B cell (primary cell): ENCODE results near the gene NAB2. TPM values are rescaled to one million over a fixed set of nuclear protein-coding genes. Genes with fewer than 3 reads are reported as not detected.

Source experiments
- ATAC-seq: fragments of 200-7000 bp; cut with Tn5 transposase; one replicate; pipeline ENCODE4 v1.10.0; 2021; ENCODE audit warnings: low read depth, mild to moderate bottlenecking, moderate number of reproducible peaks, moderate library complexity
- CTCF ChIA-PET: fragments of 350-600 bp; sonication (Branson Sonifier 250); formaldehyde crosslinking; loops from one replicate; lab custom pipeline; 2021; ENCODE audit warnings: antibody characterized with exemption, inconsistent platforms; lab: Charles Lee
- POLR2A ChIA-PET: fragments of 350-600 bp; sonication (Branson Sonifier 250); formaldehyde crosslinking; loops from one replicate; lab custom pipeline; 2021; ENCODE audit warnings: antibody characterized with exemption; lab: Charles Lee
- DNase-seq: peaks from one replicate; pipeline ENCODE4 v3.0.0; 2013
- H2AFZ ChIP-seq: 2 replicates; pipeline ENCODE4 v1.6.1; 2012; ENCODE audit warnings: mild to moderate bottlenecking, low read depth, low read length; ENCODE audit not compliant: insufficient read depth, poor library complexity, severe bottlenecking
- H3K27ac ChIP-seq, 2 donors: 1 replicate in 1 of 2; 2 replicates in 1 of 2; pipeline ENCODE4 v1.5.1; 2012 to 2013; ENCODE audit warnings: low read length in 2 of 2, mild to moderate bottlenecking in 2 of 2, moderate library complexity in 1 of 2
- H3K27me3 ChIP-seq, 4 experiments: fragments of 200-600 bp in 1 of 4; sonication (generic) in 1 of 4; replicated peaks in 1 of 4; 1 replicate in 2 of 4; 2 replicates in 2 of 4; pipeline versions ENCODE4 v1.6.1 to v1.7.0; 2013 to 2016; ENCODE audit warnings: low read length in 3 of 4, mild to moderate bottlenecking in 2 of 4, mixed read lengths in 1 of 4, moderate library complexity in 1 of 4; ENCODE audit not compliant: insufficient read depth in 4 of 4, control insufficient read depth in 3 of 4; ENCODE audit errors: control extremely low read depth in 1 of 4
- H3K36me3 ChIP-seq, 2 experiments: replicated peaks in 1 of 2; 1 replicate in 1 of 2; 2 replicates in 1 of 2; pipeline versions ENCODE4 v1.6.1 to v1.7.1; 2013; ENCODE audit warnings: low read length in 1 of 2; ENCODE audit not compliant: insufficient read depth in 2 of 2, control insufficient read depth in 1 of 2; ENCODE audit errors: control extremely low read depth in 1 of 2, extremely low read depth in 1 of 2
- H3K4me1 ChIP-seq, 2 donors: fragments of 200-600 bp in 1 of 2; sonication (generic) in 1 of 2; 1 replicate in 1 of 2; 2 replicates in 1 of 2; pipeline versions ENCODE4 v1.5.1 to v1.6.1; 2013 to 2017; ENCODE audit warnings: low read length in 2 of 2; ENCODE audit not compliant: control insufficient read depth in 2 of 2, insufficient read depth in 2 of 2
- H3K4me2 ChIP-seq: replicated peaks from 2 replicates; pipeline ENCODE3; 2012; ENCODE audit warnings: mild to moderate bottlenecking, low read depth, low read length; ENCODE audit not compliant: poor library complexity, severe bottlenecking
- H3K4me3 ChIP-seq, 5 experiments: fragments of 200-600 bp in 1 of 5; sonication (generic) in 1 of 5; 1 replicate in 3 of 5; 2 replicates in 2 of 5; pipeline versions ENCODE4 v1.5.1 to v1.7.0; 2011 to 2016; ENCODE audit warnings: low read length in 4 of 5, mild to moderate bottlenecking in 4 of 5, low read depth in 2 of 5, control low read depth in 1 of 5, moderate library complexity in 1 of 5; ENCODE audit not compliant: insufficient read depth in 1 of 5; ENCODE audit errors: control extremely low read depth in 1 of 5, extremely low read depth in 1 of 5
- H3K79me2 ChIP-seq: fragments of 200-600 bp; sonication (generic); one replicate; pipeline ENCODE4 v1.6.0; 2016; ENCODE audit warnings: low read length; ENCODE audit not compliant: control insufficient read depth, insufficient read depth
- H3K9ac ChIP-seq: fragments of 200-600 bp; sonication (generic); 2 replicates; pipeline ENCODE4 v1.6.1; 2017; ENCODE audit warnings: mild to moderate bottlenecking, low read length, moderate library complexity
- H3K9me3 ChIP-seq, 3 donors: one replicate each; pipeline versions ENCODE4 v1.6.1 to v1.7.1; 2013; ENCODE audit warnings: low read length in 2 of 3; ENCODE audit not compliant: control insufficient read depth in 2 of 3, insufficient read depth in 1 of 3; ENCODE audit errors: control extremely low read depth in 1 of 3
- H4K20me1 ChIP-seq: 2 replicates; pipeline ENCODE4 v1.6.0; 2012; ENCODE audit warnings: mild to moderate bottlenecking, low read length; ENCODE audit not compliant: insufficient read depth, control insufficient read depth, poor library complexity, severe bottlenecking
- H3K27ac Mint-ChIP-seq: one replicate; pipeline ENCODE4 v1.8.0; 2021; ENCODE audit warnings: mixed read lengths
- H3K27me3 Mint-ChIP-seq: one replicate; pipeline ENCODE4 v1.8.0; 2021; ENCODE audit warnings: mixed read lengths
- H3K4me1 Mint-ChIP-seq: one replicate; pipeline ENCODE4 v1.8.0; 2021; ENCODE audit warnings: mixed read lengths
- H3K4me3 Mint-ChIP-seq: one replicate; pipeline ENCODE4 v1.8.0; 2021; ENCODE audit warnings: mixed read lengths
- H3K9me3 Mint-ChIP-seq: one replicate; pipeline ENCODE4 v1.8.0; 2022; ENCODE audit warnings: mixed read lengths; ENCODE audit not compliant: insufficient read depth
- CTCF ChIP-seq: fragments of 200-600 bp; IDR thresholded peaks from one replicate; pipeline ENCODE4 v1.8.0; 2022; ENCODE audit warnings: antibody characterized with exemption, mild to moderate bottlenecking
- EZH2 ChIP-seq: IDR thresholded peaks from 2 replicates; pipeline ENCODE4 v1.6.1; 2012; ENCODE audit warnings: borderline replicate concordance, low read depth, mild to moderate bottlenecking, moderate library complexity, low read length; ENCODE audit not compliant: insufficient read depth, poor library complexity, severe bottlenecking
- WGBS: methylation state at CpG from one replicate; pipeline ENCODE4 v1.1.5; 2013; ENCODE audit warnings: missing lambda C conversion rate; ENCODE audit not compliant: insufficient coverage; 5-methylcytosine and 5-hydroxymethylcytosine counted together
- intact Hi-C: fragments of 100-400 bp; cut with micrococcal nuclease; formaldehyde crosslinking; loops from one replicate; pipeline ENCODE4 v1.10.0; 2022
- polyA plus RNA-seq: library from polyadenylated mRNA; depleted of rRNA; stranded (reverse); fragments of >200 nt; gene quantifications from 2 replicates; pipeline ENCODE4 v1.2.3, GENCODE V29; 2012
- total RNA-seq, 2 donors: library from RNA; stranded (reverse); fragments of 120-200 nt in 1 of 2; gene quantifications; 1 replicate in 1 of 2; 2 replicates in 1 of 2; pipeline versions ENCODE4 v1.2.3 to v1.2.4, GENCODE V29; 2013 to 2022

NAB2 gene
- total and polyA plus RNA-seq, 2 donors (not counting 1 experiment from before 2014, with no cell fraction given): 6.7 to 52.1 TPM

- Mint-ChIP-seq H3K27me3 (no peaks in the 10 kb centered on the region), H3K9me3 (no peaks in the 10 kb centered on the region), H3K4me3 (no peak overlapping the region), H3K27ac (no peak overlapping the region), H3K4me1 (peaks cover 34% of the 10 kb centered on the region)
- CTCF ChIA-PET: interaction anchor here (0.9 to 18.5 kb wide), 4 partner anchors 6 to 378 kb away, joined by 3 to 406 read pairs (median 246); partner anchors contain the start of genes NAB2, NEMP1 and STAT6
- no peak overlapping the region for H3K4me2 ChIP-seq
- ATAC-seq (no peak), DNase-seq (no peak)
- no peaks in the 10 kb centered on the region for H3K9me3 ChIP-seq
- no peak overlapping the region for H3K4me3 ChIP-seq
- no peaks in the 10 kb centered on the region for H3K27me3 ChIP-seq
- peaks cover 58% of the 10 kb centered on the region for H4K20me1 ChIP-seq
- TF ChIP-seq EZH2: no peak
- TF ChIP-seq CTCF: no peak
- H3K9ac ChIP-seq: no peak overlapping the region
- H3K4me1 ChIP-seq: peaks cover 1 to 8% of the 10 kb centered on the region in 2 donors
- POLR2A ChIA-PET: interaction anchor here (1.1 kb wide), 1 partner anchor 11 kb away, joined by 3 read pairs; no protein-coding TSS in a partner anchor
- peaks cover 2 to 81% of the 10 kb centered on the region in 2 experiments for H3K36me3 ChIP-seq
- 96% methylated on average over 12 of the region's 12 CpGs for whole genome bisulfite sequencing
- H3K27ac ChIP-seq: peak overlapping the region in 1 of 2 donors; percentile 61
- intact Hi-C loops: no loop called here
- H2AFZ ChIP-seq: no peak overlapping the region
- H3K79me2 ChIP-seq: peaks cover 17% of the 10 kb centered on the region
Measured at GRCh38 chr12:57099766-57100165, 10.9 kb downstream of the NAB2 start.

GRCh38 chr12:57101892-57102695, 13.2 kb downstream of the NAB2 start:
- H3K36me3 ChIP-seq: peaks cover 4 to 83% of the 10 kb centered on the region in 2 experiments
- ATAC-seq (peak; percentile 14), DNase-seq (peak; percentile 17)
- peaks cover 61% of the 10 kb centered on the region for H4K20me1 ChIP-seq
- ChIA-PET CTCF (interaction anchor here (0.6 to 18.5 kb wide), 4 partner anchors 9 to 31 kb away, joined by 3 to 406 read pairs (median 128); partner anchors contain the start of genes NAB2, NEMP1 and STAT6), POLR2A (interaction anchor here (0.6 to 1.1 kb wide), 5 partner anchors 10 to 351 kb away, joined by 3 to 7 read pairs (median 4); no protein-coding TSS in a partner anchor)
- peaks cover 39% of the 10 kb centered on the region for H3K79me2 ChIP-seq
- no peak overlapping the region for H2AFZ ChIP-seq
- peaks cover 27% of the 10 kb centered on the region for H3K4me1 Mint-ChIP-seq
- no peak overlapping the region for H3K4me2 ChIP-seq
- peaks cover 0 to 6% of the 10 kb centered on the region in 2 donors for H3K4me1 ChIP-seq
- TF ChIP-seq EZH2: no peak
- TF ChIP-seq CTCF: no peak
- H3K27me3 ChIP-seq: no peaks in the 10 kb centered on the region
- H3K27ac Mint-ChIP-seq: peak overlapping the region; percentile 50
- WGBS: 84% methylated on average over 11 of the region's 15 CpGs
- H3K9me3 Mint-ChIP-seq: no peaks in the 10 kb centered on the region
- H3K9me3 ChIP-seq: no peaks in the 10 kb centered on the region
- no peak overlapping the region for H3K4me3 Mint-ChIP-seq
- peak overlapping the region in 1 of 2 donors; percentile 62 for H3K27ac ChIP-seq
- intact Hi-C loops: no loop called here
- H3K4me3 ChIP-seq: no peak overlapping the region
- H3K27me3 Mint-ChIP-seq: no peaks in the 10 kb centered on the region
- H3K9ac ChIP-seq: no peak overlapping the region
